HG02610 (cell line): Measurements from ENCODE around the gene INAFM2.

Source experiments
- ATAC-seq: cut with Tn5 transposase; IDR thresholded peaks from one replicate; pipeline ENCODE4 v1.9.1; 2021; ENCODE audit warnings: mild to moderate bottlenecking, moderate library complexity; ENCODE audit not compliant: unreplicated experiment

Gene INAFM2

DNA sequence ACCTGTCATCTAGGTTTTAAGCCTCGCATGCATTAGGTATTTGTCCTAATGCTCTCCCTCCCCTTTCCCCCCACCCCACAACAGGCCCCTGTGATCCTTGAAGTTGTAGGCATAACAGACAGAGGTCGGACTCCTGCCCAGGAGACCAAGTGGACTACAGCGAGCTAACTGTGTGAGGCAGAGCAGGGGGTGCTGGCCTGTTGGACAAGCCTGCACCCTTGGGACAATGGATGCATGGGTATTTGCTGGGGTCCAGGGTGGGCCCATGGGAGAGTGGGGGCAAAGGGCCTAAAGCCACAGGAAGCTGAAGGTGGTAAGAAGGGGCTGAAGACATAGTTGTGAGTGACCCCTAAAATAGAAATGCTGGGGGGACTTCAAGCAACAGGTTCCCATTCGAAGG is 18.2 kb upstream of the INAFM2 start:
- ATAC-seq = no peak

DNA sequence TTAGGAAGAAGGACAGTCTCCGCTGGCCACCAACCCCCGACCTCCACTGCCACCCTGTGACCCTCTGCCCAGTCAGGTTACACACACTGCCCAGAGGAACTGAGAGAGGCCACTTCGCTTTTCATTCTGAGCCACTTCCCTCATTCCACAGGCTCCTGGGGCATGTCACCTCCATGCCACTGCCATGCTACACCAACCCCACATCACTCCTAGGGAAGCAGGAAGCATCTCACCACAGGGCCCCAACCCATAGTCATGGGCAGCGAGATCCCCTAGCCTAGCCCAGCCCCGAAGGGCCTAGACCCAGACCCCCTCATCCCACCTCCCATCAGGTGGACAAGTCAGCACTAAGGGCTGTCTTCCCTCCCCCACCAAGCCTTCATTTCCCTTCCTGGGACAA is 17.1 kb upstream of the INAFM2 start:
- no peak for ATAC-seq

DNA sequence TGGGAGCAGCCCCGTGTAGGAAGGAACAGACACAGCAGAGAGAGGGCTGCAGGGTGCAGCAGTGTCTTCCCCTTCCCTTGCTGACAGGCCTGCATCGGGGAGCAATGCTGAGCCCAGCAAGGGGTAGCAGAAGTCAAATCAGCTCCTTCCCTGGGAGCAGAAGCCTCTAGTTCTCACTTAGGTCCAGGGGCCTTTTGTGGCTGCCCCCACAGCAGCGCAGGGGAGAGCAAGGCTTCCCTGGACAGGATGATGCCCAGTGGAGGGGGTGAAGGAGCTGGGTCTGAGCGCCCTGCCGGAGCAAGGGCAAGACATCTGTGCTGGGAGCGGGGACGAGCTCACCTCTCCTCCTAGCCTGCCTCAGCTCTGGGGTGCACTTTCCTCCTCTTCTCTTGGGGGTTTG is 16.6 kb upstream of the INAFM2 start:
- ATAC-seq = no peak

DNA sequence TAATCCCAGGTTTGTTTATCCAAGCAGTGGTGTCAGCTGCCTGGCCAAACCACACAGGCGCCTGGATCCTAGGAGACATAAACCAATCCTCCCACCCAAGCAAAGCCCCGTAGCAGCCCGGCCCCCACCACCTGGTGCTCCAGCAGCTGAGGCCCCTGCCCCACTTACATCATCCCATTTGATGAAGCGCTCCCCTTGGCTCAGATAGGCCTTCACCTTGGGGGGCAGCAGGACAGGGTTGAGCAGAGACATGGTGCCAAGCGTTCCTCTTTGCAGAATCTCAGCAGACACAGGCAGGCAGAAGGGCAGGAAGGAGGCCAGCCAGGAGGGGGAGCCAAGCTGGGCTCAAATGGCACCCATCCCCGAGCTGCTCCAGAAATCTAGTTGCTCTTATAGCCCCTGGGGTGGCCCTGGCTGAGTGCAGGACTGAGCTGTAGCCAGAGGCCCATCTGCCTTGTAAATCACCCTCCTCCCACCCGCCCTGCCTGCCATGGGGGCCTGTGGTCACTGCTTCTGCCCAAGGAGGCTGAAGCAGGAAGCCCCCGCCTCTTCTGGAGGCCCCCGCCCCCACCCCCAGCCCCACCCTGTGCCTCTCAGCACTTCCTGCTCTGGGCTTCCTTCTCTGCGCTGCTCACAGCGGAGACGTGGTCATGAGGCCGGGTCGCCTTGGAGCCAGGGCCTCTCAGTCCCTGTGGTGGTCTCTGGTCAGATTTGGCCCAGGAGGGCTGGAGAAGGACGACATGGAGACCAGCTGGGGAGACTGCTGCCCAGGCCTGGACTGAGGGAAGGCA is 15.9 kb upstream of the INAFM2 start, which contains the start of gene PLCB2:
Gene PLCB2, minus strand, starts transcription at position 515 of the 791 bp plus-strand sequence. Its CDS starts 263 bp downstream, at position 252.
- ATAC-seq = peak; percentile 55

DNA sequence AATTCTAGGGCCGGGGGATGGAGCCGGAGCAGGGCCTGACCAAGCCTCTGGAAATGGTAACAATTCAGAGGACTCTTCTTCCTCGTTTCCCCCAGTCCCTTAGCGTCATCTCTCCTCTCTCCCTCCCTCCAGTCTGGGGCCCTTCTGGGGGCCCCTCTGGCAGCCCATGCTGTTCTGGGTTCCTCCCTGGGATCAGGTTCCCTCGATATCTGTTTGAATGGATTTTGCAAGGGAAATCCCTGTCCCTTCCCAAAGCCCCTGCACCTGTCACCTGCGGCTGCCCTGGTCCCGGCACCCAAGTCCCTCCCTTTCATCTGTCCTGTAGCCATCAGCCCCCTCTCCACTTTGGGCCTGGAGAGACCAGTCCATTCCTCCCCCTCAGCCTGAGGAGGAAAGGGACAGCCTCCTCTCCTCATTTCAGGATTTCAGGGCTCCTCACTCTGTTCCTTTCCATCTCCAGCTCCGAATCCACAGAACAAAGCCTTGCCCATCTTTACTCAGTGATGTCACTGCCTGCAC is 14.1 kb upstream of the INAFM2 start:
- ATAC-seq = no peak

DNA sequence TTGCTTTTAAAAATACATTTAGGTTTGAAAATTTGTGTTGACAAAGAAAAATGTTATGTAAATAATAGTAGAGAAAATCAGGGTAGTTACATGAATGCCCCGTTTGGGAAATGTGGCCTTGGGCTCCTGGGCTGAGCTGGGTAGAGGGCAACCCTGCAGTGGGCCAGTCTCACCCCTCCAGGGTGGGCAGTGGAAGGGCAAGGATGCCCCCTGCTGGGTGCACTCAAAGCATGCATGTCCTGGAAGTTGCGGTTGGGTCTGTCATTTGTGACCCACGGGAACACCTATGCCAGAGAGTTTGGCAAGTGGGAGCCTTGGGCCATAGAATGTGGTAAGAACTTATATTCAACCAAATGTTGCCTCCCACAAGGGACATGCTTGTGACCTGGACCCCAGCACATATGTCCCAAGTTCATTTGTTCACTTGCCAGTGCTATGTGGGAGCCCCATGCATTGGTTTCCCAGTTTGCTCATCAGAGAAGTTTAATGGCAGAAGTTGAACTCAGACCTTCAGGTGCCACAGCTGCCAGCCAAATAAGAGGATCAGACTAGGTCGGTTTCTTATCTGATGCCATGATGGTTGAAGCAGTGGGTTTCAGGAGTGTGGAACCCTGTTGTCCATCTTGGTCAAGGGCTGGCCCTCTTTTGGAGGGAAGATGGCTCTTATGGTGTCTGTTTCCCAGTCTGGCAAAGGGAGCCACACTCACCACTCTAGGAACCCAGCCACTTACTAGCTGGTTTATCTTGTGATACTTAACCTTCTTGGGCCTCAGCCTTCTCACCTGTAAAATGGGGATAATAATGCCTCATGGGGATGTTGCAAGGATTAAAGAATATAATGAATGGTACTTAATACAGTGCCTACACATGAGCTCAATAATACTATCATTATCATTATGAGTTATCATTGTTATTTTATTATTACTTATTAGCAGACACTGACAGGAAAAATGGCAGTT is 13.2 kb upstream of the INAFM2 start:
- no peak for ATAC-seq

DNA sequence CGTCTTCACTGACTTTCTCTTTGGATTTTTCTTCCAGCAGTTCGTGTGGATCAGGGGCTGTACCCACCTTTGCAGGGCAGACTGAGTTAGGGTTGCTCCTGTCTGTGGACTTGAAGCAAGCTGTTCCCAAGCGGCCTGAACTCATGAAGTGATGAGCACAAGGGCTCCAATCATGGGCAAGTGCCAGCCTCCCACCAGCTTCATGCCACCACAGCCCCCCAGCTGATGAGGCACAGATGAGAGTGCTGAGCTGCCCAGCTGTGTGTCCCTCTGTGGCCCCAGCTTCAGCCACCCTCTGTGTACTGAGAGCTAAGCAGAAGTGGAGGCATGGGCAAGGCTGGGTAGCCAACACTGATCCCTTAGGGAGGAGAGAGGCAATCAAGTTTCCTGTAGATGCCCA is 12.5 kb upstream of the INAFM2 start:
- no peak for ATAC-seq

DNA sequence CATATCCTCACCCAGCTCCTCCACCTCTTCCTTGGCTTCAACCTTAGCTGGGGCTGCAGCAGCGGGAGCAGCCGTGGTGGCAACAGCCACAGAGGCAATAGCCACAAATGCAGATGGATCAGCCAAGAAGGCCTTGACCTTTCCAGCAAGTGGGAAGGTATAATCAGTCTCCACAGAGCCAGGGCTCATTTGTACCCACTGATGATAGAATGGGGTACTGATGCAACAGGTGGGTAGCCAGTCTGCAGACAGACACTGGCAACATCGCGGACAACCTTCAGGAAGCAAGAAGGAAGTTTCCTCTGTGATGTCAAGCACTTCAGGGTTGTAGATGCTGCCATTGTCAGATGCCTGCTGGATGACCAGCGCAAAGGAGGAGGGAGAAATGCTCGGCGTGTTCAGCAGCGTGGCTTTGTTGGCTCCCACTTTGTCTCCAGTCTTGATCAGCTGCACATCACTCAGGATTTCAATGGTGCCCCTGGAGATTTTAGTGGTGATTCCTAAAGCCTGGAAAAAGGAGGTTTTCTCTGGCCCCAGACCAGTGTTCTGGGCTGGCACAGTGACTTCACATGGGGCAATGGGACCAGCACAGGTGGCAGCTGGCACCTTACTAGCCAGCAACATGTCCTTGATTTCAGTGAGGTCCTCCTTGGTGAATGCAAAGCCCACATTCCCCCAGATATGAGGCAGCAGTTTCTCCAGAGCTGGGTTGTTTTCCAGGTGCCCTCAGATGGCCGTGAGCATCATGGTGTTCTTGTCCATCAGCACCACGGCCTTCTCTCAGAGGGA is 10.9 kb upstream of the INAFM2 start:
- ATAC-seq = no peak

DNA sequence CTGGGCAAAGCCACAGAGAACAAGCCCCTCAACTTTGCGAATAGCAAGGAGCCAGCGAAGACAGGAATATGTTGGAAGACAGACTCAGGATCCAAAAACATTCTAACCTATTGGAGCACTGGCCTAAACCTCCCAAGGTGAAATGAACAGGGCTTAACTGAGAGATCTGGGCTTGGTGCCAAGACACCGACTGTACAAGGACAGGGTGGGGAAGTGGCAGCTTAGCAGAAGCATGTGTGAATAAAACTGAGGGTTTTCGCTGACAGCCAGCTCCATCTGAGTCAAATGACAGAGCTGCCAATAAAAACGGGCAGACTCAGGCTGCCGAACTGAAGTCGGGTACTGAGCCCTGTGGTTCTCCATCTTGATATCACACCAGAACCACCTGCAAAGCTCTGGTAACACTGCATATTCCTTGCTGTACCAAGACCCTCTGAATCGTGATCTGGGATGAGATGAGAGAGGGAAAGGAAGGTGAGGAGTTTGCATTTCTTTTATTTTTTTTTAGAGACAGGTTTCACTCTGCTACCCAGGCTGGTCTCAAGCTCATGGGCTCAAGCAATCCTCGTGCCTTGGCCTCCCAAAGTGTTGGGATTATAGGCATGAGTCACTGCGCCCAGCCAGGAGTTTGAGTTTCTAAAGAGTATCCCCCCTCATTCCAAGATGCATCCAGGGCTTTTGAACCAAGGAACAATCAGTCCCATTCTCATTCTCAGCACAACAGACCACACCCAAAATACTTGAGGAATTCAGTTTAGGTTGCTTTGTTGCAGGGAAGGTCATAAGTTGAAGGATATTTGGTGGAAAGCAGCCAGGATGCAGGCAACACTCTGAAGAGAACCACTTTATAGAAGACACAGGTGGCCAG is 9.7 kb upstream of the INAFM2 start:
- ATAC-seq = no peak

DNA sequence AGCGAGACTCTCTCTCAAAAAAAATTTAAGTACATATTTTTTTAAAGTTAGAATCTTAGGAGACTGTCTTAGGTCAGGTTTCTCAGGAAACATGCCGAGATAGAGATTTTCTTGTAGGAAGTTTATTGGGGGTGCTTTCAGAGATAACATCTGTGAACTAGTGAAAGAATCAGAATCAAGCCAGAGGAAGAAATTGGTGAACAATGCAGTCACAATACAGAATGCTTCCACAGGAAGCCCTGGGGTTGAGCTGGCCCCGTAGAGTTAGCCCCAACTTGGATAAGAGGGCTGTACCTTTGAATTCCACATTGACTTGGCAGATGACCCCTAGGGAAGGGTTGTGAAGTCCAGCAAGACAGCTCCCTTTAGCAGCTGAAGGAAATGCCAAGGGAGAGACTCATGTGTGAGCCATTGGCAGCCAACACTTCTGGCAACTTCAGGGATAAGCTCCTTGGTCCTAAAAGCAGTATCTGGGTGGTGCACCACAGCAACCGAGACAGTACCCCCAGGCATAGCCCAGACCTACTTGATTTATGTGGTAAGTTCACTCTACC is 8.7 kb upstream of the INAFM2 start:
- no peak for ATAC-seq

DNA sequence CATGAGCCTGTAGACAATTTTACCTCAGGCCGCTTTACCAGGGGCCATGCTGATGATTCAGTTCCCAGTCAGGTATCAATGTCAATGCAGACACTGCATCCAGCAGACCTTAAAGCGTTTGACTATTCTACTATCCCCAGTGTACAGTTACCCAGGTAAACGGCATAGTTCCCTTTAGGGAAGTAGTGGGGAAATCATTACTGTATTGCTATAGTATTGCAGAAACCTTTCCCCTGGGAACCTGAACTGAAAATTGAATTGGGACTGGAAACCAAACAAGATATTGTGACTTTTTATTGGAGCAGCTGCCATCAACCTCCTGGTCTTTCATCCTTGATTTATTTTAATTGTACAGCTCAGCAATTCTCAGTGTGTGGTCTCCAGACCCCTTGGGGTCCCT is 6.6 kb upstream of the INAFM2 start:
- no peak for ATAC-seq

DNA sequence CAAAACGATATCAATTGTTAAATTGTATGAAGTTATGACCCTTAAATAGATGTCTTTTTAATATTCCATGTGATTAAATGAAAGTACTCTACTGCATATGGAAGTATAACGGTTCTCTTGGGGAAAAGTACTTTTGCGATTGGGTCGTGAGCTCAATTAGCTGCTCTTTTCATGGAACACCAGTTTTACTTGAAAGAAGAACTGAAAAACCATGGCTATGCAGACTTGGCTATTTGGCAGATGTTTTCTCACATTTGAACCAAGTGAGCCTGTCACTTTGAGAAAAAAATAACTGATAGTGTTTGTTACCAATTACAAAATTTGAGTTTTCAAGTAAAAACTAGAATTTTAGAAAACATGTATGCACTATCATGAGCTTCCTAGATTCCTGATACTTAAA is 5.9 kb upstream of the INAFM2 start:
- no peak for ATAC-seq

DNA sequence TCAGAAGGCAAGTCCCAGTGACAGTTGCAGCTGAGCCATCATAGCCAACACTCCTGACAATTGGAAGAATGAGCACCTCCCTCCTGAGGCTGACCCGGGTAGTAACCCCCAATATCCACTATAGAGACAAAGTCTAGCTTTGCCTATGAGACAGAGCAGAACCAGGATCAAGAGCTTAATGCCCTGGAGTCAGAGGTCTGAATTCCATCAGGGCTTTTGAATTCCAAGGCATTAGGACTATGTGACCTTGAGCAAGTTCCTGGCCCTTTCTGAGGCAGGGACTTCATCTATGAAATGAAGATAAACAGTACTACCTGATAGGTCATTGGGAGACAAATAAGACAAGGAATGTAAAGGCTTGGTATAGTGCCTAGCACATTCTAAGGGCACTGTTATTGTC is 3.1 kb upstream of the INAFM2 start:
- ATAC-seq = no peak

DNA sequence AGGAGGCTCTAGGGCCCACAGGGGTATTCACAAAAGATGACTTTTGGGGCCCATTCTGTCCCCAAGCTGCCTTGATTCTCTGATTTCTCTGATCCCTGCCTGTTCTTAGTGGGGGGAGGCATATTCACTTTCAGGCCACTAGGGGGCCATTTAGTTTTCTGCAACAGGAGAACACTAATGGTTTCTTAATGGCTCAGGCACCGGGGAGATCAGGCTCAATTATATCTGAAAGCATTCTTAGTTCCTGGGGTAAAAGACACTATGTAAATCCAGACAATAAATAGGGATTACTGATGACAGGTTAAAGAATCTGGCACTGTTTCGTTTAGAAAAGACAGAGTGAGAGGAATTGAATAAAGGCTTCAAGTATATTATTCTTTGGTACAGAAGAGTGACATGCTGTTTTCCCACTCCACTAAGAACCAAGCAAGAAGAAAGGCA is 2.5 kb upstream of the INAFM2 start:
- ATAC-seq = no peak

DNA sequence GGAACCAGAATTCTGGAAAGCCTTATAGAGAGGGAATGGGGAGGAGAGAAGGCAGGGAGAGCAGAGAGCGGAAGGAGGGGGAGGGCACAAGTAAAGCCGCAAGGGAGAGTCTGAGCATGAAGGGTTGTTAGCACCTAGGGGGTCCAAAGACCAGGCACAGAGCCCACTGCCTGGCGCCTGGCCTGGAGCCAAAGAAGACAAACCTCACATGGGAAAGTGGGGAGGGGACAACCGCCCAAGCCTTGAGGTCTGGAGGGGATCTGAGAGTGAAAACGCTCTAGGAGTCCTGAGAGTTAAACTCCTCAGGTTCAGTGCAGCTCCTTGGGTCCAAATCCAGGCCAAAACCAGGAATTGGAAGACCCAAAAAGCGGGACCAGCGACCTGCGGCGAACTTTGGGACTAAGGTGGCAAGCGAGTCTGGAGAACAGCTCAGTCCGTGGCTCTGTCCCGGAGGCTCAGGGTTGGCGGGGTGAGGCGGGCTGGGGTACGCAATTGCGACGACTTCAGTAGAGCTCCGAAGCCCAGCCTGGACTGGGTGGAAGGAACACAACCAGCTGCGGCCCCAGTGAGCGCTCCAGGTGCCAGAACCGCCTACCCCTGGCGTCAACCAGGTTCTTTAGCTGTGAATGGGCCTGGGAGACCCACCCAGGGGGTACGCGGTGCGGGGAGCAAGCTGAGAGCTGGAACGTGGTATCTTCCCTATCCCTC is 807 bp upstream of the INAFM2 start:
- no peak for ATAC-seq

DNA sequence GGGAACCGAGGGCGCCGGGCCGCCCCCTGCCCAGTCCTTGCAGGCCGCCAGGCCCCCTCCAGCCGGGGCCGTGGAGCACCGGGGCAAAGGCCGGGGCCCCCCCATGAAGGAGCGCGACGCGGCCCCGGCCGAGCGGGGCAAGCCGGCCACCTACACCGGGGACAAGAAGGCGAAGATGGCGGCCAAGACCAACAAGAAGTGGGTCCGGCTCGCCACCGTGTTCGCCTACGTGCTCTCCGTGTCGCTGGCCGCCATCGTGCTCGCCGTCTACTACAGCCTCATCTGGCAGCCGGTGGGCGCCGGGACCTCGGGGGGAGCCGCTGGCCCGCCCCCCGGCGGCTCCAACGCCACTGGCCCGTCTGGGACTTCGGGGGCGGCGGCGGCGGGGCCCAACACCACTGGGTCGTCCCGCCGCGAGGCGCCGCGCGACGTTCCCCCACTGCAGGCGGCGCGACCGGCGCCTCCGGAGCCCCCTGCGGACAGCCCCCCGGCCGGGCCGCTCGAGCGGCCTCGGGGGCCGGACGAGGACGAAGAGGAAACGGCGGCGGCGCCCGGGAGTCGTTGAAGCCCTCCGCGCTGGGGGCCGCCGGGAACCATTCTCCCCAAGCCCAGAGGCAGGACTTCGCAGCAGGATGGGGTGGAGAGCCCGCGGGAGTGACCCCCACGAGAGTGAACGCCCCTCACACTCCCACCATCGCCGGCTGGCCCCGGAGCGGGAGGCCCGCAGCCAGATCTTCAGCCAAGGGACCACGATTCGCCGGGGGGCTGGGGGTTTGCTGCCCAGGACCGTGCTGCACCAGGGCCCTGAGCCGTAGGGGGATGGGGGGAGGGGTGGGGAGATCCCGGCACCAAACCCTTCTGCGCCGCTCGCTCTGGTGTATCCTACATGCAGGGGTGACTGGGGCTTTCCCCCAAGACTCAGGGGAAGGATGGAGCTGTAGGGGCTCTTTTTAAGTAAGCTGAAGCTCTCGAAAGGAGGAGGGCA is 753 bp downstream of the INAFM2 start:
- peak; percentile 6 for ATAC-seq

DNA sequence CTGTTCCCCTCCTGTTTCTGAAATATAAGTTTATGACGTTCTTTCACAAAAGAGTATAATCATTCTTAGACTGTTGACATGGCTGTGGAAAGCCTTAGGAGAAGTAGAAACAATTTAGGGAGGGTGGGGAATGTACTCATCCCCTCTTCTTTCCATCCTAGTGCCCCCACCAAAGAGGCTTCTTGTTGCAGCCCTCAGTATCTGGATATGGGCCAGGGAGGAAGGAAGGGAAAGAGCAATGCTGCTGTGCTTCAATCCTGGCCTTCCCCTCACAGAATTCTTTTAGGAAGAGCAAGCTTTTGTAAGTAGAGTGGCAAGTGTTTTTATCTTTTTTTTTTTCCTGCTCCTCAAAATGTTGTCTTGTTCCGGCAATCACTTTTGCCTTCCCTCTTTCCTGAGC is 1.7 kb downstream of the INAFM2 start:
- no peak for ATAC-seq

DNA sequence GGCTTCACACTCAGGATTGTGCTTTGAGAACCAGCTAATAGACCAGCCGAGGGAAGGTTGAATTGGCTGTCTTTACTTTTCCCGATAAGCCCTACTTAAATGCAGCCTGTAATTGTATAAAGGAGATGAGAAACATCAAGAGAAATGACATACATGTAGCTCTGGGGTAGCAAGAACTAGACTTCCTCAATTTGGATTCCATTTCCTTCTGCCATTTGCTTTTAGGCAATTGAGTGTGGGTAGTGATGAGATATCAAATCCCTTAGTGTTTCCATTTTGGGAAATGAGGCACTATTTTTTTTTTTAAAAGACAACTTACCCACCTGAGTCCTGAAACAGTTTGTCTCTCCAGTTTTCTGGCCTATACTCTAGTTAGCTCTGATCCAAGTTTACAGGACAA is 2.2 kb downstream of the INAFM2 start:
- no peak for ATAC-seq
